HEK293 (cell line): ENCODE results near the gene ZNF785.

Source experiments
- BCL11A ChIP-seq: fragments of 450-650 bp; formaldehyde crosslinking; IDR thresholded peaks from 2 replicates; pipeline ENCODE4 v1.5.1; 2016; ENCODE audit warnings: low read depth, missing biosample characterization, missing genetic modification characterization
- ELK4 ChIP-seq: IDR thresholded peaks from 2 replicates; pipeline ENCODE4 v1.6.1; 2011; ENCODE audit warnings: mild to moderate bottlenecking, low read depth, low read length, borderline replicate concordance
- KLF16 ChIP-seq: fragments of 450-650 bp; formaldehyde crosslinking; IDR thresholded peaks from 2 replicates; pipeline ENCODE4 v1.5.1; 2017; ENCODE audit warnings: missing biosample characterization, missing genetic modification characterization
- KLF17 ChIP-seq: fragments of 450-650 bp; formaldehyde crosslinking; IDR thresholded peaks from 2 replicates; pipeline ENCODE4 v1.5.1; 2016; ENCODE audit warnings: missing biosample characterization, missing genetic modification characterization
- KLF9 ChIP-seq: fragments of 450-650 bp; formaldehyde crosslinking; IDR thresholded peaks from 2 replicates; pipeline ENCODE4 v1.5.1; 2016; ENCODE audit warnings: missing biosample characterization, missing genetic modification characterization, low read depth
- OSR2 ChIP-seq: fragments of 450-650 bp; formaldehyde crosslinking; IDR thresholded peaks from 2 replicates; pipeline ENCODE4 v1.5.1; 2016; ENCODE audit warnings: missing biosample characterization, missing genetic modification characterization
- RBAK ChIP-seq: fragments of 450-650 bp; formaldehyde crosslinking; IDR thresholded peaks from 2 replicates; pipeline ENCODE4 v1.5.1; 2016; ENCODE audit warnings: missing biosample characterization, missing genetic modification characterization
- SP2 ChIP-seq: fragments of 450-650 bp; formaldehyde crosslinking; IDR thresholded peaks from 2 replicates; pipeline ENCODE4 v1.5.1; 2016; ENCODE audit warnings: missing biosample characterization, missing genetic modification characterization
- ZBTB21 ChIP-seq: fragments of 450-650 bp; formaldehyde crosslinking; IDR thresholded peaks from 2 replicates; pipeline ENCODE4 v1.5.1; 2017; ENCODE audit warnings: missing biosample characterization, missing genetic modification characterization
- ZFP41 ChIP-seq: fragments of 450-650 bp; formaldehyde crosslinking; IDR thresholded peaks from 2 replicates; pipeline ENCODE4 v1.5.1; 2016; ENCODE audit warnings: missing biosample characterization, missing genetic modification characterization, borderline replicate concordance
- ZNF121 ChIP-seq: fragments of 450-650 bp; formaldehyde crosslinking; IDR thresholded peaks from 2 replicates; pipeline ENCODE4 v1.5.1; 2016; ENCODE audit warnings: missing biosample characterization, missing genetic modification characterization
- ZNF133 ChIP-seq: fragments of 450-650 bp; formaldehyde crosslinking; IDR thresholded peaks from 2 replicates; pipeline ENCODE4 v1.5.1; 2016; ENCODE audit warnings: missing biosample characterization, missing genetic modification characterization
- ZNF174 ChIP-seq: fragments of 450-650 bp; formaldehyde crosslinking; IDR thresholded peaks from 2 replicates; pipeline ENCODE4 v1.5.0; 2017; ENCODE audit warnings: missing biosample characterization, mild to moderate bottlenecking, missing genetic modification characterization
- ZNF221 ChIP-seq: fragments of 450-650 bp; formaldehyde crosslinking; IDR thresholded peaks from 2 replicates; pipeline ENCODE4 v1.5.1; 2017; ENCODE audit warnings: missing biosample characterization, missing genetic modification characterization, borderline replicate concordance
- ZNF239 ChIP-seq: fragments of 450-650 bp; formaldehyde crosslinking; IDR thresholded peaks from 2 replicates; pipeline ENCODE4 v1.5.1; 2016; ENCODE audit warnings: missing biosample characterization, missing genetic modification characterization
- ZNF24 ChIP-seq: fragments of 450-650 bp; formaldehyde crosslinking; IDR thresholded peaks from 2 replicates; pipeline ENCODE4 v1.5.1; 2016; ENCODE audit warnings: missing biosample characterization, missing genetic modification characterization
- ZNF274 ChIP-seq, 2 experiments: fragments of 200-500 bp in 1 of 2; fragments of 450-650 bp in 1 of 2; sonication (Bioruptor generic) in 1 of 2; formaldehyde crosslinking in 1 of 2; IDR thresholded peaks; 2 replicates each; pipeline versions ENCODE4 v1.5.1 to v1.6.1; 2014 to 2016; ENCODE audit warnings: borderline replicate concordance in 1 of 2, inconsistent platforms in 1 of 2, low read length in 1 of 2, missing biosample characterization in 1 of 2, missing genetic modification characterization in 1 of 2
- ZNF324 ChIP-seq: fragments of 450-650 bp; formaldehyde crosslinking; IDR thresholded peaks from 2 replicates; pipeline ENCODE4 v1.5.1; 2016; ENCODE audit warnings: missing biosample characterization, missing genetic modification characterization
- ZNF354C ChIP-seq: fragments of 450-650 bp; formaldehyde crosslinking; IDR thresholded peaks from 2 replicates; pipeline ENCODE4 v1.5.1; 2016; ENCODE audit warnings: missing biosample characterization, missing genetic modification characterization, low read depth, borderline replicate concordance
- ZNF423 ChIP-seq: fragments of 450-650 bp; formaldehyde crosslinking; IDR thresholded peaks from 2 replicates; pipeline ENCODE4 v1.5.1; 2016; ENCODE audit warnings: missing biosample characterization, missing genetic modification characterization
- ZNF473 ChIP-seq: fragments of 450-650 bp; formaldehyde crosslinking; IDR thresholded peaks from 2 replicates; pipeline ENCODE4 v1.5.1; 2017; ENCODE audit warnings: missing biosample characterization, missing genetic modification characterization
- ZNF513 ChIP-seq: fragments of 450-650 bp; IDR thresholded peaks from 2 replicates; pipeline ENCODE4 v1.5.1; 2018; ENCODE audit warnings: missing biosample characterization, missing genetic modification characterization
- ZNF521 ChIP-seq: fragments of 450-650 bp; formaldehyde crosslinking; IDR thresholded peaks from 2 replicates; pipeline ENCODE4 v1.5.1; 2017; ENCODE audit warnings: missing biosample characterization, mild to moderate bottlenecking, missing genetic modification characterization
- ZNF549 ChIP-seq: fragments of 450-650 bp; IDR thresholded peaks from 2 replicates; pipeline ENCODE4 v1.5.1; 2018; ENCODE audit warnings: missing biosample characterization, missing genetic modification characterization, mild to moderate bottlenecking, inconsistent platforms, moderate library complexity
- ZNF561 ChIP-seq: fragments of 450-650 bp; IDR thresholded peaks from 2 replicates; pipeline ENCODE4 v1.5.1; 2018; ENCODE audit warnings: missing biosample characterization, missing genetic modification characterization, borderline replicate concordance
- ZNF596 ChIP-seq: fragments of 450-650 bp; IDR thresholded peaks from 2 replicates; pipeline ENCODE4 v1.5.0; 2018; ENCODE audit warnings: missing biosample characterization, mild to moderate bottlenecking, missing genetic modification characterization, moderate library complexity
- ZNF768 ChIP-seq: fragments of 450-650 bp; formaldehyde crosslinking; IDR thresholded peaks from 2 replicates; pipeline ENCODE4 v1.5.1; 2018; ENCODE audit warnings: missing biosample characterization, mild to moderate bottlenecking, missing genetic modification characterization
- ZNF843 ChIP-seq: fragments of 450-650 bp; formaldehyde crosslinking; IDR thresholded peaks from 2 replicates; pipeline ENCODE4 v1.5.1; 2016; ENCODE audit warnings: missing biosample characterization, missing genetic modification characterization
- ZSCAN30 ChIP-seq: fragments of 450-650 bp; IDR thresholded peaks from 2 replicates; pipeline ENCODE4 v1.5.1; 2018; ENCODE audit warnings: missing biosample characterization, mild to moderate bottlenecking, missing genetic modification characterization, moderate library complexity
- TF ChIP-seq, protein P1 (sequence below): fragments of 450-650 bp; formaldehyde crosslinking; IDR thresholded peaks from 2 replicates; pipeline ENCODE4 v1.5.1; 2016; ENCODE audit warnings: missing biosample characterization, missing genetic modification characterization, borderline replicate concordance
- TF ChIP-seq, protein P2 (sequence below): fragments of 450-650 bp; formaldehyde crosslinking; IDR thresholded peaks from 2 replicates; pipeline ENCODE4 v1.5.1; 2016; ENCODE audit warnings: missing biosample characterization, missing genetic modification characterization

The ZNF785 gene

DNA sequence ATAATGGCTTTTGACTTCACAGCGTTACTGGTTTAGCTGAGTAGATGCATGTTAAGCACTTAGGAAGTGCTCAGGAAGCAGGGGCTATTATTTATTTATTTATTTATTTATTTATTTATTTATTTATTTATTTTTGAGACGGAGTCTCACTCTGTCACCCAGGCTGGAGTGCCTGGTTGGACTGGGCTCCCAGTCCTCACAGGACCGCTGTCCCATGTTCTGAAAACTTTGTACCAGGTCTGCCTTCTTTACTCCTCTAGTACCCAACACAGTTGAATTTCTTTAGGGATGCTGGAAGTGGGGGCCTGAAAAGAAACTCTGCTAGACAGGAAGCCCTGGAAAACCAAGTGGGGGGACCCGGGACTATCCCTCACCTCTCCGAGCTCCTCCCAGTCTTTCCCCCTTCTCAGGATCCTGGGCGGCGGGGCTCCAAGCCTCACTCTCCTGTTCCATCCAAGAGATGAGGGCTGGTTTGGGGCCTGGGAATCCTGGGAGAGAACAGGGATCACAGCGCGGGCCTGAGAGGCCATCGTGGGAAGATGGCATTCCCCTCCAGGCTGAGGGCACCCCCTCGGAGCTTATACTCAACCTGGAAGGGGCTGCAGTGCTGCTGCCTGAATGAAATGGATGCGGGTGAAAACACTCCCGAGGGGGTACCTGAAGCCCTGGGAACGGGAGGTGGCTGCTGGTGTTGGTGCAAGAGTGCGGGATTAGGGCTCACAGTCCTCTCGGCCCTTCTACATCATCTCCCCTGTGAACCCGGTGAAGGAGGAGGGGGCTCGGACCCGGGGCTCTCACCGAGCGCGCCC lies 14.7 kb downstream of the ZNF785 start (continued):
- TF ChIP-seq KLF17 (tag by site-specific recombination), result no peak
- TF ChIP-seq ZNF423 (tag by site-specific recombination), result no peak
- peak; percentile 91 for TF ChIP-seq ZBTB21 (tag by site-specific recombination)
- peak; percentile 90 for TF ChIP-seq RBAK
- TF ChIP-seq ZNF174 (tag by site-specific recombination), result no peak
- TF ChIP-seq ZNF221 (tag by site-specific recombination), result peak; percentile 93; the same call in 1 of the 2 replicates
- TF ChIP-seq ZNF549 (tag by site-specific recombination), result no peak
- no peak for TF ChIP-seq ZFP41 (tag by site-specific recombination)
- TF ChIP-seq ZSCAN30 (tag by site-specific recombination), result no peak
- no peak for TF ChIP-seq KLF16 (tag by site-specific recombination)
- TF ChIP-seq ZNF473, result no peak
- TF ChIP-seq, protein P1, sequence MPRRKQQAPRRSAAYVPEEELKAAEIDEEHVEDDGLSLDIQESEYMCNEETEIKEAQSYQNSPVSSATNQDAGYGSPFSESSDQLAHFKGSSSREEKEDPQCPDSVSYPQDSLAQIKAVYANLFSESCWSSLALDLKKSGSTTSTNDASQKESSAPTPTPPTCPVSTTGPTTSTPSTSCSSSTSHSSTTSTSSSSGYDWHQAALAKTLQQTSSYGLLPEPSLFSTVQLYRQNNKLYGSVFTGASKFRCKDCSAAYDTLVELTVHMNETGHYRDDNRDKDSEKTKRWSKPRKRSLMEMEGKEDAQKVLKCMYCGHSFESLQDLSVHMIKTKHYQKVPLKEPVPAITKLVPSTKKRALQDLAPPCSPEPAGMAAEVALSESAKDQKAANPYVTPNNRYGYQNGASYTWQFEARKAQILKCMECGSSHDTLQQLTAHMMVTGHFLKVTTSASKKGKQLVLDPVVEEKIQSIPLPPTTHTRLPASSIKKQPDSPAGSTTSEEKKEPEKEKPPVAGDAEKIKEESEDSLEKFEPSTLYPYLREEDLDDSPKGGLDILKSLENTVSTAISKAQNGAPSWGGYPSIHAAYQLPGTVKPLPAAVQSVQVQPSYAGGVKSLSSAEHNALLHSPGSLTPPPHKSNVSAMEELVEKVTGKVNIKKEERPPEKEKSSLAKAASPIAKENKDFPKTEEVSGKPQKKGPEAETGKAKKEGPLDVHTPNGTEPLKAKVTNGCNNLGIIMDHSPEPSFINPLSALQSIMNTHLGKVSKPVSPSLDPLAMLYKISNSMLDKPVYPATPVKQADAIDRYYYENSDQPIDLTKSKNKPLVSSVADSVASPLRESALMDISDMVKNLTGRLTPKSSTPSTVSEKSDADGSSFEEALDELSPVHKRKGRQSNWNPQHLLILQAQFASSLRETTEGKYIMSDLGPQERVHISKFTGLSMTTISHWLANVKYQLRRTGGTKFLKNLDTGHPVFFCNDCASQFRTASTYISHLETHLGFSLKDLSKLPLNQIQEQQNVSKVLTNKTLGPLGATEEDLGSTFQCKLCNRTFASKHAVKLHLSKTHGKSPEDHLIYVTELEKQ, result peak; percentile 80; the same call in 1 of the 2 replicates
- peak; percentile 33; the same call in 1 of the 2 replicates for TF ChIP-seq ZNF843 (tag by site-specific recombination)
- TF ChIP-seq ZNF596, result no peak
- peak; percentile 55; the same call in 1 of the 2 replicates for TF ChIP-seq BCL11A (tag by site-specific recombination)
- peak; percentile 78 for TF ChIP-seq ZNF121
- TF ChIP-seq, protein P2, sequence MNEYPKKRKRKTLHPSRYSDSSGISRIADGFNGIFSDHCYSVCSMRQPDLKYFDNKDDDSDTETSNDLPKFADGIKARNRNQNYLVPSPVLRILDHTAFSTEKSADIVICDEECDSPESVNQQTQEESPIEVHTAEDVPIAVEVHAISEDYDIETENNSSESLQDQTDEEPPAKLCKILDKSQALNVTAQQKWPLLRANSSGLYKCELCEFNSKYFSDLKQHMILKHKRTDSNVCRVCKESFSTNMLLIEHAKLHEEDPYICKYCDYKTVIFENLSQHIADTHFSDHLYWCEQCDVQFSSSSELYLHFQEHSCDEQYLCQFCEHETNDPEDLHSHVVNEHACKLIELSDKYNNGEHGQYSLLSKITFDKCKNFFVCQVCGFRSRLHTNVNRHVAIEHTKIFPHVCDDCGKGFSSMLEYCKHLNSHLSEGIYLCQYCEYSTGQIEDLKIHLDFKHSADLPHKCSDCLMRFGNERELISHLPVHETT (tag by site-specific recombination), result peak; percentile 93
- TF ChIP-seq ZNF513 (tag by site-specific recombination), result no peak
- TF ChIP-seq ZNF274 (IDR thresholded peaks at IDR 0.05; ENCODE audit: low read length), result no peak
- TF ChIP-seq ZNF274 (tag by site-specific recombination; IDR thresholded peaks at IDR 0.05; ENCODE audit: borderline replicate concordance), result no peak
- TF ChIP-seq ELK4, result no peak
- TF ChIP-seq ZNF354C (tag by site-specific recombination), result peak; percentile 100
- TF ChIP-seq ZNF24 (tag by site-specific recombination), result peak; percentile 58; the same call in 1 of the 2 replicates
- TF ChIP-seq KLF9 (tag by site-specific recombination), result no peak
- no peak for TF ChIP-seq SP2 (tag by site-specific recombination)
- TF ChIP-seq ZNF324, result no peak
- no peak for TF ChIP-seq ZNF239
- peak; percentile 15; the same call in 1 of the 2 replicates for TF ChIP-seq OSR2 (tag by site-specific recombination)
- no peak for TF ChIP-seq ZNF521 (tag by site-specific recombination)
- TF ChIP-seq ZNF768 (tag by site-specific recombination), result no peak
- 0 out of 2 replicates have a peak, but pooled peaks have one; percentile 10 for TF ChIP-seq ZNF133 (tag by site-specific recombination)
- no peak for TF ChIP-seq ZNF561 (tag by site-specific recombination)
